ENCODE measurements around the gene MUC6.

The MUC6 gene

GRCh38 chr11:1077417-1078119, 41.0 kb upstream of the MUC6 start:
- Histone ChIP-seq H3K9ac (ENCODE audit: low read depth, low read length) (no peak overlapping the region), H3K9me3 (ENCODE audit: insufficient read depth, low read depth, low read length) (no peaks in the 10 kb centered on the region), H3K4me3 (ENCODE audit: low read length) (no peak overlapping the region), H3K27me3 (ENCODE audit: insufficient read depth, low read length) (no peaks in the 10 kb centered on the region), H3K27ac (ENCODE audit: low read length) (no peak overlapping the region), H3K4me1 (ENCODE audit: insufficient read depth, low read length) (no peaks in the 10 kb centered on the region), H3K36me3 (ENCODE audit: insufficient read depth, low read depth, low read length) (no peaks in the 10 kb centered on the region)

GRCh38 chr11:1077033-1077416, 40.5 kb upstream of the MUC6 start:
- H3K9me3 ChIP-seq (ENCODE audit: insufficient read depth, low read depth, low read length), result no peaks in the 10 kb centered on the region
- no peak overlapping the region for H3K27ac ChIP-seq (ENCODE audit: low read length)
- no peaks in the 10 kb centered on the region for H3K36me3 ChIP-seq (ENCODE audit: insufficient read depth, low read depth, low read length)
- no peaks in the 10 kb centered on the region for H3K4me1 ChIP-seq (ENCODE audit: insufficient read depth, low read length)
- H3K9ac ChIP-seq (ENCODE audit: low read depth, low read length), result no peak overlapping the region
- no peak overlapping the region for H3K4me3 ChIP-seq (ENCODE audit: low read length)
- H3K27me3 ChIP-seq (ENCODE audit: insufficient read depth, low read length), result no peaks in the 10 kb centered on the region

- no peak overlapping the region for H3K27ac ChIP-seq (ENCODE audit: low read length)
- no peaks in the 10 kb centered on the region for H3K27me3 ChIP-seq (ENCODE audit: insufficient read depth, low read length)
- H3K4me3 ChIP-seq (ENCODE audit: low read length), result no peak overlapping the region
- H3K36me3 ChIP-seq (ENCODE audit: insufficient read depth, low read depth, low read length), result no peaks in the 10 kb centered on the region
- no peaks in the 10 kb centered on the region for H3K9me3 ChIP-seq (ENCODE audit: insufficient read depth, low read depth, low read length)
- H3K9ac ChIP-seq (ENCODE audit: low read depth, low read length), result no peak overlapping the region
- H3K4me1 ChIP-seq (ENCODE audit: insufficient read depth, low read length), result no peaks in the 10 kb centered on the region
Observed at GRCh38 chr11:1076061-1076665, 39.6 kb upstream of the MUC6 start.

- H3K9me3 ChIP-seq (ENCODE audit: insufficient read depth, low read depth, low read length), result no peaks in the 10 kb centered on the region
- no peaks in the 10 kb centered on the region for H3K36me3 ChIP-seq (ENCODE audit: insufficient read depth, low read depth, low read length)
- no peak overlapping the region for H3K4me3 ChIP-seq (ENCODE audit: low read length)
- no peaks in the 10 kb centered on the region for H3K27me3 ChIP-seq (ENCODE audit: insufficient read depth, low read length)
- no peak overlapping the region for H3K27ac ChIP-seq (ENCODE audit: low read length)
- H3K4me1 ChIP-seq (ENCODE audit: insufficient read depth, low read length), result no peaks in the 10 kb centered on the region
- H3K9ac ChIP-seq (ENCODE audit: low read depth, low read length), result no peak overlapping the region
Observed at GRCh38 chr11:1075341-1075911, 38.9 kb upstream of the MUC6 start.

- Histone ChIP-seq H3K36me3 (ENCODE audit: insufficient read depth, low read depth, low read length) (no peaks in the 10 kb centered on the region), H3K4me3 (ENCODE audit: low read length) (no peak within 1 kb of the TSS), H3K27ac (ENCODE audit: low read length) (no peak within 1 kb of the TSS), H3K9me3 (ENCODE audit: insufficient read depth, low read depth, low read length) (no peaks in the 10 kb centered on the region), H3K4me1 (ENCODE audit: insufficient read depth, low read length) (no peaks in the 10 kb centered on the region), H3K27me3 (ENCODE audit: insufficient read depth, low read length) (no peaks in the 10 kb centered on the region), H3K9ac (ENCODE audit: low read depth, low read length) (no peak within 1 kb of the TSS)
Observed at GRCh38 chr11:1074244-1075221, 38.0 kb upstream of the MUC6 start, which contains the start of gene MUC2. MUC2 (plus strand) TSS chr11:1074874.

- H3K27ac ChIP-seq (ENCODE audit: low read length), result no peak overlapping the region
Observed at GRCh38 chr11:1073851-1074243, 37.3 kb upstream of the MUC6 start.

GRCh38 chr11:1073261-1073724, 36.8 kb upstream of the MUC6 start:
- Histone ChIP-seq H3K9me3 (ENCODE audit: insufficient read depth, low read depth, low read length) (no peaks in the 10 kb centered on the region), H3K4me3 (ENCODE audit: low read length) (no peak overlapping the region), H3K36me3 (ENCODE audit: insufficient read depth, low read depth, low read length) (no peaks in the 10 kb centered on the region), H3K27ac (ENCODE audit: low read length) (no peak overlapping the region), H3K9ac (ENCODE audit: low read depth, low read length) (no peak overlapping the region), H3K27me3 (ENCODE audit: insufficient read depth, low read length) (no peaks in the 10 kb centered on the region), H3K4me1 (ENCODE audit: insufficient read depth, low read length) (no peaks in the 10 kb centered on the region)

More at GRCh38 chr11:1073851-1074243, 37.3 kb upstream of the MUC6 start:
- no peaks in the 10 kb centered on the region for H3K9me3 ChIP-seq (ENCODE audit: insufficient read depth, low read depth, low read length)
- no peak overlapping the region for H3K4me3 ChIP-seq (ENCODE audit: low read length)
- no peaks in the 10 kb centered on the region for H3K36me3 ChIP-seq (ENCODE audit: insufficient read depth, low read depth, low read length)
- H3K27me3 ChIP-seq (ENCODE audit: insufficient read depth, low read length), result no peaks in the 10 kb centered on the region
- no peak overlapping the region for H3K9ac ChIP-seq (ENCODE audit: low read depth, low read length)
- no peaks in the 10 kb centered on the region for H3K4me1 ChIP-seq (ENCODE audit: insufficient read depth, low read length)

GRCh38 chr11:1072821-1073231, 36.3 kb upstream of the MUC6 start:
- Histone ChIP-seq H3K36me3 (ENCODE audit: insufficient read depth, low read depth, low read length) (no peaks in the 10 kb centered on the region), H3K9ac (ENCODE audit: low read depth, low read length) (no peak overlapping the region), H3K9me3 (ENCODE audit: insufficient read depth, low read depth, low read length) (no peaks in the 10 kb centered on the region), H3K27ac (ENCODE audit: low read length) (no peak overlapping the region), H3K27me3 (ENCODE audit: insufficient read depth, low read length) (no peaks in the 10 kb centered on the region), H3K4me3 (ENCODE audit: low read length) (no peak overlapping the region), H3K4me1 (ENCODE audit: insufficient read depth, low read length) (no peaks in the 10 kb centered on the region)

- H3K9me3 ChIP-seq (ENCODE audit: insufficient read depth, low read depth, low read length), result no peaks in the 10 kb centered on the region
- no peaks in the 10 kb centered on the region for H3K36me3 ChIP-seq (ENCODE audit: insufficient read depth, low read depth, low read length)
- H3K4me3 ChIP-seq (ENCODE audit: low read length), result no peak overlapping the region
- H3K9ac ChIP-seq (ENCODE audit: low read depth, low read length), result no peak overlapping the region
- H3K4me1 ChIP-seq (ENCODE audit: insufficient read depth, low read length), result no peaks in the 10 kb centered on the region
- no peak overlapping the region for H3K27ac ChIP-seq (ENCODE audit: low read length)
- H3K27me3 ChIP-seq (ENCODE audit: insufficient read depth, low read length), result no peaks in the 10 kb centered on the region
Observed at GRCh38 chr11:1072116-1072820, 35.8 kb upstream of the MUC6 start.

GRCh38 chr11:1071571-1072115, 35.1 kb upstream of the MUC6 start:
- no peak overlapping the region for H3K27ac ChIP-seq (ENCODE audit: low read length)
- no peaks in the 10 kb centered on the region for H3K36me3 ChIP-seq (ENCODE audit: insufficient read depth, low read depth, low read length)
- no peaks in the 10 kb centered on the region for H3K9me3 ChIP-seq (ENCODE audit: insufficient read depth, low read depth, low read length)
- no peak overlapping the region for H3K9ac ChIP-seq (ENCODE audit: low read depth, low read length)
- no peak overlapping the region for H3K4me3 ChIP-seq (ENCODE audit: low read length)
- H3K4me1 ChIP-seq (ENCODE audit: insufficient read depth, low read length), result no peaks in the 10 kb centered on the region
- H3K27me3 ChIP-seq (ENCODE audit: insufficient read depth, low read length), result no peaks in the 10 kb centered on the region

All from iPS-20b (cell line).